Neuron (in vitro differentiated cells): Measurements from ENCODE around the gene MVD.
A peak's percentile ranks its signal among the peaks of the same experiment; 100 is the strongest.

Source experiments
- H2AFZ ChIP-seq: one replicate; pipeline ENCODE4 v1.6.1; 2013; ENCODE audit warnings: low read depth, mild to moderate bottlenecking, inconsistent platforms, low read length, moderate library complexity
- H3K27me3 ChIP-seq: one replicate; pipeline ENCODE4 v1.6.1; 2013; ENCODE audit warnings: low read length; ENCODE audit not compliant: insufficient read depth
- H3K36me3 ChIP-seq: one replicate; pipeline ENCODE4 v1.6.1; 2013; ENCODE audit warnings: low read length; ENCODE audit not compliant: insufficient read depth
- H3K4me1 ChIP-seq: one replicate; pipeline ENCODE4 v1.6.1; 2013; ENCODE audit warnings: low read length; ENCODE audit not compliant: insufficient read depth
- H3K4me3 ChIP-seq: 2 replicates; pipeline ENCODE4 v1.5.1; 2013; ENCODE audit warnings: mild to moderate bottlenecking, low read length, moderate library complexity
- H3K9me3 ChIP-seq: one replicate; pipeline ENCODE4 v1.6.1; 2013; ENCODE audit warnings: low read length

MVD gene, protein sequence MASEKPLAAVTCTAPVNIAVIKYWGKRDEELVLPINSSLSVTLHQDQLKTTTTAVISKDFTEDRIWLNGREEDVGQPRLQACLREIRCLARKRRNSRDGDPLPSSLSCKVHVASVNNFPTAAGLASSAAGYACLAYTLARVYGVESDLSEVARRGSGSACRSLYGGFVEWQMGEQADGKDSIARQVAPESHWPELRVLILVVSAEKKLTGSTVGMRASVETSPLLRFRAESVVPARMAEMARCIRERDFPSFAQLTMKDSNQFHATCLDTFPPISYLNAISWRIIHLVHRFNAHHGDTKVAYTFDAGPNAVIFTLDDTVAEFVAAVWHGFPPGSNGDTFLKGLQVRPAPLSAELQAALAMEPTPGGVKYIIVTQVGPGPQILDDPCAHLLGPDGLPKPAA

DNA sequence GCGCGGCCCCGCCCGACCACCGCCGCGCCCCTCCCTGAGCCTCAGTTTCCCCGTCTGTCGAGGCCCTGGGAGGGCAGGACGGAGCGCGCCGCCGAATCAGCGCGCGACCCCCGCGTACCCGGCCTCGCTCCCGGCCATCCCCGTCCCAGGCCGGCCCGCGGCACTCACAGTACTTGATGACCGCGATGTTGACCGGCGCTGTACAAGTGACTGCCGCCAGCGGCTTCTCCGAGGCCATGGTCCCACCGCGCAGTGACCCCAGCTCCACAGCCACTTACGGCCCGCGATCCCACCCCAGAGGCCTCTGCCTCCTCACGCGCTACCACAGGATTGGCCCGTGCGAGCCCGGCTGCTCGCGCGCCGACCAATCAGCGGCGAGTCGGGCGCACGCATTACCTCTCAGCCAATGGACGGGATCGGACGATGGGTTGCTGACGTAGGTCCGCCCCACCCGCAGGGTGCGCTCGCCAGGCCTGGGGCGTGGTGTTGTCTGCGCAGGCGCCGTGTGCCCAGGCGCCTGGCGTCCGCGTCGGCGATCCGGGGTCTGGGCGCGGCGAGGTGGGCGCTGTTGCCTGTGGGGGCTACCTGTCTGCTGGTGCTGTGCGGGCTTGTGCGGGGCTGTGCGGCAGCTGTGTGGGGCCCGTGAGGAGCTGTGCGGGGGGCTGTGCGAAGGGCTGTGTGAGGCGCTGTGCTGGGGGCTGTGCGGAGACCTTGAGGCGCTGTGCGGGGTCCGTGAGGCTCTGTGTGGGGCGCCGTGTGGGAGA, at the start of gene MVD:
Gene MVD (minus strand): TSS at position 249 of the 764 bp plus-strand sequence. CDS start 11 bp downstream, at position 238.
- Histone ChIP-seq H2AFZ (peak within 1 kb of the TSS; percentile 62), H3K27me3 (no peaks in the 10 kb centered on the region), H3K4me1 (peaks cover 11% of the 10 kb centered on the region), H3K36me3 (peaks cover 20% of the 10 kb centered on the region), H3K4me3 (peak within 1 kb of the TSS; percentile 82), H3K9me3 (no peaks in the 10 kb centered on the region)

DNA sequence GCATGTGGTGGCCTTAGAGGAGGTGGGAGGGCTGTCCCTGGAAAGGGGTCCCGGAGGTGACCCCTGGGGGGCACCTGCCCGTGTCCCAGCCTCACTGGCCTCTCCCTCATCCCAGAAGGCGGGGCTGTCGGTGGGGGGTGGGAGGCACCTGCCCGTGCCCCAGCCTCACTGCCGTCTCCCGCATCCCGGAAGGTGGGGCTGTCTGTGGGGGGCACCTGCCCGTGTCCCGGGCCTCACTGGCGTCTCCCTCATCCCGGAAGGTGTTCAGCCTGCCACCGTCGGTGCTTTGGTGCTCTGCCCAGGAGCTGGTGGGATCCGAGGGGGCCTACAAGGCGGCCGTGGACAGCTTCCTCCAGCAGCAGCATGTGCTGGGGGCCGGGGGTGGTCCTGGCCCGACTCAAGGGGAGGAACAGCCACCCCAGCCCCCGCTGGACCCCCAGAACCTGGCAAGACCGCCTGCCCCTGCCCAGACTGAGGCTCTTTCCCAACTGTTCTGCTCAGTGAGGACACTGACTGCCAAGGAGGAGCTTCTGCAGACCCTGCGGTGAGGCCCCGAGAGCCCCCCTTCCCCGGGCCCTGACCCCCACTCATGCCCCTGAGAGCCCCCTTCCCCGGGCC, 49.6 kb upstream of the MVD start:
- H3K36me3 ChIP-seq = peaks cover 28% of the 10 kb centered on the region
- H3K4me1 ChIP-seq = peaks cover 1% of the 10 kb centered on the region
- no peaks in the 10 kb centered on the region for H3K9me3 ChIP-seq
- no peak overlapping the region for H2AFZ ChIP-seq
- no peak overlapping the region for H3K4me3 ChIP-seq
- no peaks in the 10 kb centered on the region for H3K27me3 ChIP-seq

DNA sequence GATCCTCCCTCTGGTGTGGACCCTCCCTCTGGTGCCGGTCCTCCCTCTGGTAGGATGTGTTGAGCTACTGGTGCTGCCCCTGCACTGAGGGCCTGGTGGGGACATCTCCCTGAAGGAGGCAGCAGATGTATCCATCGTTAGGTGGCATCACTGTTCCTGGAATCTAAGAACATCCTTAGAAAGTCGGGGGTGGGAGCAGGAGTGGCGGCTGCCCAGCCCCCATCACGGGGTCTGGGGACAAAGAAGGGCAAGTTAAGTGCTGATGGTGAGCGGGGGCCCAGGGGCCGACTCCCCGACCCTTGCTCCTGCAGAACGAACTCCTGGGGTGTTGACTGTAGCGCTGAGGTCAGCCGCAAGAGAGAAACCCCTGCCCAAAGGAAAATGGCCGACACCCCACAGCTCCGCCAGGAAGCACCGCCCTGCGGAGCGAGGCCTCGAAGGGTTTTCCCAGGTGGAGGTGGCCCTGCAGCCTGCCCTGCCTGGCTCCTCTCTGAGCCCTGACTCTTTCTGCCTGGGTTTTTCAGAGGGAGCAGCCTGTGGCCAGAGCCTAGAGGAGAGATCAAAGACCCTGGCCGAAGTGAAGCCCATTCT, 49.0 kb upstream of the MVD start:
- Histone ChIP-seq H3K4me1 (peaks cover 7% of the 10 kb centered on the region), H2AFZ (no peak overlapping the region), H3K4me3 (no peak overlapping the region), H3K9me3 (no peaks in the 10 kb centered on the region), H3K27me3 (no peaks in the 10 kb centered on the region), H3K36me3 (peaks cover 23% of the 10 kb centered on the region)

GRCh38 chr16:88710556-88710955, 47.7 kb upstream of the MVD start:
- no peaks in the 10 kb centered on the region for H3K9me3 ChIP-seq
- H3K4me1 ChIP-seq = peaks cover 13% of the 10 kb centered on the region
- no peaks in the 10 kb centered on the region for H3K27me3 ChIP-seq
- H3K36me3 ChIP-seq = peaks cover 11% of the 10 kb centered on the region
- no peak overlapping the region for H3K4me3 ChIP-seq
- no peak overlapping the region for H2AFZ ChIP-seq

DNA sequence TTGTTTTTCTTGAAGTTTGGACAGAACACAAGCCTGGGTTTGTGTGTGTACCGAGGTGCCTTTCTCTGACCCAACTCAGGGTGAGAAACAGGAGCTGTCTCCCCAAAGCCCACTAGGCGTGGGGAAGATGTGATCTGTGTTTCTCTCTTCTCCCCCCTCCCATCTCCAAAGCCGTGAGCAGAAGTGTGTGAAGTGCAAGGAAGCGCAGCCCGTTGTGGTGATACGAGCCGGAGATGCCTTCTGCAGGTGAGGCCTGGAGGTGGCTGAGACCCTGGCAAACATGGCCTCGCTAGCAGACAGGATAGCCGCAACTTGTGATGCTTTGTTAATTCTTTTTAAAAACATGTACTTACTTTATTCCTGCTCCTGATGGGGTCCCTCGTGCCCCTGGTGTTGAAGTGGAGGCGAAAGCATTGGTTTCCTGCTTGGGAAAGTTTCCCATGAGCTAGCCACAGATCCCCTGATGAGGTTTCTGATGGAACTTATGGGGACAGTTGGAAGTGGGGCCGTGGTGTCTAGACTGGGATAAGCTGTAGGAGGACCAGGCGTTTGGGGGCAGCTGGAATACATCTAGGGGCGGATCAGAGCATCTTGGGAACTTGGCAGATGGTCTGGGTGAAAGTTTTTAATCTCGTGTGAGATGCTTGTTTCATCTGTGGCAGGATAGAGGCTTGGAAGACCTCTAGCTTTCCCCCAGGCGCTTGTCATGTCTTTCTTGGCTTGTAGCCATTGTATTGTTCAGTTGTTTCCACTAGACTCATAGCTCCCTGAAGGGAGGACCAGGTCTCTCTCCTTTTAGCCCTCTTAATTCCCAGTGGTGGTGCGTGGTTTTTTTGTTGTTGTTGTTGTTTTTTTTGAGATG, 44.3 kb upstream of the MVD start:
- Histone ChIP-seq H2AFZ (peak overlapping the region; percentile 80), H3K4me1 (peaks cover 21% of the 10 kb centered on the region), H3K36me3 (no peaks in the 10 kb centered on the region), H3K9me3 (no peaks in the 10 kb centered on the region), H3K27me3 (no peaks in the 10 kb centered on the region), H3K4me3 (peak overlapping the region; percentile 93)

GRCh38 chr16:88706229-88706964, 43.5 kb upstream of the MVD start, which contains the start of the genes CTU2 and RNF166:
TSS of gene CTU2 (plus strand) at chr16:88706503. CDS start at chr16:88706531, 28 bp downstream.
TSS of gene RNF166 (minus strand) at chr16:88706408. CDS start at chr16:88706325, 83 bp downstream.
- no peaks in the 10 kb centered on the region for H3K36me3 ChIP-seq
- H3K4me3 ChIP-seq = peak within 1 kb of the TSS; percentile 93
- no peaks in the 10 kb centered on the region for H3K27me3 ChIP-seq
- peaks cover 21% of the 10 kb centered on the region for H3K4me1 ChIP-seq
- H3K9me3 ChIP-seq = no peaks in the 10 kb centered on the region
- peak within 1 kb of the TSS; percentile 80 for H2AFZ ChIP-seq

GRCh38 chr16:88705801-88706228, 42.9 kb upstream of the MVD start:
- Histone ChIP-seq H3K27me3 (no peaks in the 10 kb centered on the region), H3K4me3 (peak overlapping the region; percentile 93), H2AFZ (peak overlapping the region; percentile 80), H3K36me3 (no peaks in the 10 kb centered on the region), H3K4me1 (peaks cover 21% of the 10 kb centered on the region), H3K9me3 (no peaks in the 10 kb centered on the region)

DNA sequence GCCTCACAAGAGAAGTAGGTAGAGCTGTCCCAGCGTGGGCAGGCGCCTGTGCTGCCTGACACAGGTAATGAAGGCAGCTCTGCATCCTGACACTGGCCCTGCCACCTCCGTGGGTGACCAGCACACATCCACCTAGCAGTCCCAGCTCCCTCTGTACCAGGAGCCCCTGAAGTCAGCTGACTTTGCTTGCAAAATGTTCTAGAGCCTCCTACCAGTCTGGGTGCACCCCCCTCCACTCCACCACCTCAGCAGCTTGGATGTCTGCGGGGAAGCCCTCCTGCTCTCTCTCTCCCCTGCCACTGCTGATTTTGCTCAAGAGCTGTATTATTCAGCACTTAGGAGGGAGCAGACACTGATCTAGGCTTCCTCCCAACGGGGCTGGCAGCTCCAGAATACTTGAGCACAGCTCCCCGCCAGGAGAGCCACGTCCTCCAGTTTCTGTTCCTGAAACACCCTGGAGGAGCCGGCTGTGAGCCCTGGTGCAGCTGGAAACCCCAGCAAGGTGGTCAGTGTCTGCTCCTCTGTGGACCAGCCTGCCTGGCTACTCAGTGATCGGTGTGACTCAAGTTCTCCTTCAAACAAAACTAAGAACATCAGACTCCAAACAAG, 42.3 kb upstream of the MVD start:
- Histone ChIP-seq H3K36me3 (no peaks in the 10 kb centered on the region), H3K4me3 (peak overlapping the region; percentile 93), H2AFZ (no peak overlapping the region)

DNA sequence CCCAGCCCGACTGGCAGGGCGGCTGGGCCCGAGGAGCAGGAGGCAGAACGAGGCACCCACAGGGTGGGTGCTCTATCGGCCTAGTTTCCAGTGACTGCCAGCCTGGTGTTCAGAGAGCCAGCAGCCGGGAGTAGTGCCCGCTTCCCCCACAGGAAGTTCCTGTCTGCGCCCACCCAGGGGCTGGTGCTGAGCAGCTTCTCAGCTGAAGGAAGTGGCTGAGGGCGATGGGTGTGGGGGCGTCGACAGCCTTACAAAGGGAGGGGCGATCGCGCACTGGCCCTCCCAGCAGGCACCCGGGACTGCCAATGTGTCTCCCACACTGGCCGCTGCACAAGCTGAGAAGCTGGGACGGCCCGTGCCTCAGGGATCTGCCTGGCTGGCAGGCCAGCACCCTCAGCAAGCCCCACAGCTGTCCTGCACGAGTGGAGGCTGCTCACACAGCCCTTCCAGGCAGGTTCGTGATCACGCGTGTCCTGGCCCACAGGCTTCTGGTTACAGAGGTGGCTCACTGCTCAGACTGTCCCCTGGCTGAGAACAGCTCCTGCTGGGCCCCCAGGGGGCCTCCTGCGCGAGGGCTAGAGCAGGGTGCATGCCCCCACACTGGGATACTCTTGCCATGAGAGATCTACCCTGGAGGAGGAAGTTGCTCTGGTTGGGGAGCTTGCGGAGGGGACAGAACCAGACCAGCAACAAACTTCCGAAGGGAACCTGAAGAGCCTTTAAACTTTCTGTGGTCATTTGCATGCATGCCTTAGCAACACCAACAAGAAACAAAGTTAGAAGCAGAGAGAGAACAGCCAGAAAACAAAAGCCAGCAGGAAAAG, 40.8 kb upstream of the MVD start:
- no peak overlapping the region for H3K4me3 ChIP-seq

More for the DNA sequence above, 42.3 kb upstream of the MVD start:
- Histone ChIP-seq H3K27me3 (no peaks in the 10 kb centered on the region), H3K9me3 (no peaks in the 10 kb centered on the region), H3K4me1 (peaks cover 21% of the 10 kb centered on the region)

GRCh38 chr16:88702371-88703210, 39.7 kb upstream of the MVD start:
- no peak overlapping the region for H3K4me3 ChIP-seq

More for the DNA sequence above, 40.8 kb upstream of the MVD start:
- no peaks in the 10 kb centered on the region for H3K9me3 ChIP-seq
- peaks cover 1% of the 10 kb centered on the region for H3K36me3 ChIP-seq
- peaks cover 21% of the 10 kb centered on the region for H3K4me1 ChIP-seq
- H3K27me3 ChIP-seq = no peaks in the 10 kb centered on the region
- H2AFZ ChIP-seq = no peak overlapping the region

More at GRCh38 chr16:88702371-88703210, 39.7 kb upstream of the MVD start:
- no peaks in the 10 kb centered on the region for H3K27me3 ChIP-seq
- H3K36me3 ChIP-seq = peaks cover 12% of the 10 kb centered on the region
- no peak overlapping the region for H2AFZ ChIP-seq
- peaks cover 21% of the 10 kb centered on the region for H3K4me1 ChIP-seq
- H3K9me3 ChIP-seq = no peaks in the 10 kb centered on the region
